ENCODE measurements around the gene CCDC27.

The CCDC27 gene

GRCh38 chr1:3759164-3759563, 6.9 kb downstream of the CCDC27 start:
- TF ChIP-seq CTCF (IDR thresholded peaks at IDR 0.05; ENCODE audit: low read depth, low read length): no peak
- no peak for DNase-seq
- no peaks in the 10 kb centered on the region for H3K27me3 ChIP-seq (ENCODE audit: insufficient read depth, low read depth, severe bottlenecking)

GRCh38 chr1:3759796-3760195, 7.5 kb downstream of the CCDC27 start:
- Histone ChIP-seq H3K9me3 (ENCODE audit: severe bottlenecking) (no peaks in the 10 kb centered on the region), H3K36me3 (no peaks in the 10 kb centered on the region), H3K27ac (no peak overlapping the region), H3K27me3 (ENCODE audit: insufficient read depth, low read depth, severe bottlenecking) (no peaks in the 10 kb centered on the region), H3K4me3 (ENCODE audit: low read depth, low read length) (no peak overlapping the region)
- DNase-seq: no peak
- TF ChIP-seq CTCF (IDR thresholded peaks at IDR 0.05; ENCODE audit: low read depth, low read length): no peak

More at GRCh38 chr1:3759164-3759563, 6.9 kb downstream of the CCDC27 start:
- H3K4me3 ChIP-seq (ENCODE audit: low read depth, low read length): no peak overlapping the region
- H3K9me3 ChIP-seq (ENCODE audit: severe bottlenecking): no peaks in the 10 kb centered on the region
- no peak overlapping the region for H3K27ac ChIP-seq
- no peaks in the 10 kb centered on the region for H3K36me3 ChIP-seq

GRCh38 chr1:3761296-3762010, 9.2 kb downstream of the CCDC27 start:
- Histone ChIP-seq H3K27ac (no peak overlapping the region), H3K9me3 (ENCODE audit: severe bottlenecking) (no peaks in the 10 kb centered on the region), H3K36me3 (no peaks in the 10 kb centered on the region), H3K4me3 (ENCODE audit: low read depth, low read length) (no peak overlapping the region), H3K27me3 (ENCODE audit: insufficient read depth, low read depth, severe bottlenecking) (no peaks in the 10 kb centered on the region)
- no peak for TF ChIP-seq CTCF (IDR thresholded peaks at IDR 0.05; ENCODE audit: low read depth, low read length)
- no peak for DNase-seq

GRCh38 chr1:3762151-3762872, 10.1 kb downstream of the CCDC27 start:
- no peaks in the 10 kb centered on the region for H3K27me3 ChIP-seq (ENCODE audit: insufficient read depth, low read depth, severe bottlenecking)

GRCh38 chr1:3762873-3763228, 10.6 kb downstream of the CCDC27 start:
- no peak for DNase-seq
- no peak overlapping the region for H3K27ac ChIP-seq
- no peak overlapping the region for H3K4me3 ChIP-seq (ENCODE audit: low read depth, low read length)
- H3K27me3 ChIP-seq (ENCODE audit: insufficient read depth, low read depth, severe bottlenecking): no peaks in the 10 kb centered on the region
- H3K9me3 ChIP-seq (ENCODE audit: severe bottlenecking): no peaks in the 10 kb centered on the region
- H3K36me3 ChIP-seq: no peaks in the 10 kb centered on the region
- no peak for TF ChIP-seq CTCF (IDR thresholded peaks at IDR 0.05; ENCODE audit: low read depth, low read length)

More at GRCh38 chr1:3762151-3762872, 10.1 kb downstream of the CCDC27 start:
- Histone ChIP-seq H3K36me3 (no peaks in the 10 kb centered on the region), H3K4me3 (ENCODE audit: low read depth, low read length) (no peak overlapping the region), H3K9me3 (ENCODE audit: severe bottlenecking) (no peaks in the 10 kb centered on the region), H3K27ac (no peak overlapping the region)
- no peak for DNase-seq
- no peak for TF ChIP-seq CTCF (IDR thresholded peaks at IDR 0.05; ENCODE audit: low read depth, low read length)
